PC-9 (cell line): ENCODE data around the gene FAM98C. TPM values are rescaled to one million over a fixed set of nuclear protein-coding genes. Genes with fewer than 3 reads are reported as not detected.

ENCODE experiments used
- BruUV-seq: library from RNA; stranded (reverse); fragments of 400-500 nt; replicated peaks from 2 replicates; lab custom pipeline; 2021; lab: Mats Ljungman, UMichigan
- CTCF ChIA-PET: fragments of 300-600 bp; sonication (Branson Sonifier 250); formaldehyde crosslinking; loops from one replicate; lab custom pipeline; 2022; ENCODE audit warnings: antibody characterized with exemption; lab: Charles Lee
- POLR2A ChIA-PET: fragments of 300-600 bp; sonication (Branson Sonifier 250); formaldehyde crosslinking; loops from one replicate; lab custom pipeline; 2022; ENCODE audit warnings: antibody characterized with exemption; ENCODE audit not compliant: unreplicated experiment; lab: Charles Lee
- DNase-seq, 2 experiments: peaks; one replicate each; pipeline versions ENCODE4 v3.0.0 to v3.0.0-alpha.2; 2015 to 2022; ENCODE audit warnings: mixed read lengths in 1 of 2
- H2AFZ ChIP-seq: fragments of 200-600 bp; sonication (generic); 2 replicates; pipeline ENCODE4 v1.8.1; 2017; ENCODE audit warnings: antibody characterized with exemption
- H3F3A ChIP-seq: fragments of 200-600 bp; sonication (generic); 2 replicates; pipeline ENCODE4 v1.8.1; 2017; ENCODE audit warnings: antibody characterized with exemption, mild to moderate bottlenecking, low read depth; ENCODE audit not compliant: insufficient read depth
- H3K27ac ChIP-seq: fragments of 200-600 bp; sonication (generic); 2 replicates; pipeline ENCODE4 v1.6.1; 2016; ENCODE audit warnings: mixed run types
- H3K27me3 ChIP-seq: fragments of 200-600 bp; sonication (generic); 2 replicates; pipeline ENCODE4 v1.6.1; 2016; ENCODE audit warnings: low read depth, mixed run types; ENCODE audit not compliant: insufficient read depth
- H3K36me3 ChIP-seq: fragments of 200-600 bp; sonication (generic); 2 replicates; pipeline ENCODE4 v1.6.1; 2016; ENCODE audit warnings: low read depth, mixed run types
- H3K4me1 ChIP-seq: fragments of 200-600 bp; sonication (generic); replicated peaks from 2 replicates; pipeline ENCODE4 v1.6.1; 2016; ENCODE audit warnings: mixed run types; ENCODE audit not compliant: insufficient read depth
- H3K4me2 ChIP-seq: fragments of 200-600 bp; sonication (generic); 2 replicates; pipeline ENCODE4 v1.6.1; 2017; ENCODE audit warnings: mixed run types
- H3K4me3 ChIP-seq: fragments of 200-600 bp; sonication (generic); 2 replicates; pipeline ENCODE4 v1.6.1; 2016; ENCODE audit warnings: mixed run types
- H3K79me2 ChIP-seq: fragments of 200-600 bp; sonication (generic); 2 replicates; pipeline ENCODE4 v1.6.1; 2017; ENCODE audit warnings: low read depth, mixed run types
- H3K9me2 ChIP-seq: fragments of 200-600 bp; sonication (generic); 2 replicates; pipeline ENCODE4 v1.8.1; 2017; ENCODE audit warnings: mild to moderate bottlenecking; ENCODE audit not compliant: insufficient read depth
- H3K9me3 ChIP-seq: fragments of 200-600 bp; sonication (generic); 2 replicates; pipeline ENCODE4 v1.8.1; 2016; ENCODE audit warnings: low read depth; ENCODE audit not compliant: insufficient read depth
- H4K20me1 ChIP-seq: fragments of 200-600 bp; sonication (generic); 2 replicates; pipeline ENCODE4 v1.8.1; 2017; ENCODE audit not compliant: insufficient read depth
- CTCF ChIP-seq: fragments of 200-600 bp; sonication (generic); conservative IDR thresholded peaks from 2 replicates; pipeline ENCODE4 v1.6.1; 2017; ENCODE audit warnings: mixed run types, antibody characterized with exemption, mild to moderate bottlenecking, moderate library complexity
- EZH2 ChIP-seq: fragments of 200-600 bp; sonication (generic); IDR thresholded peaks from 2 replicates; pipeline ENCODE4 v1.8.0; 2017; ENCODE audit warnings: antibody characterized with exemption, low read depth
- intact Hi-C: fragments of 100-400 bp; cut with micrococcal nuclease; formaldehyde crosslinking; loops from one replicate; pipeline ENCODE4 v1.10.0; 2022; ENCODE audit not compliant: unreplicated experiment
- total RNA-seq: library from RNA; stranded (reverse); gene quantifications from 2 replicates; pipeline ENCODE4 v1.2.3, GENCODE V29; 2021

Gene FAM98C
- total RNA-seq, 1 experiment from 2014 or later = 15.8 TPM

- no peaks in the 10 kb centered on the region for H3K9me2 ChIP-seq
- BruUV-seq = no TSS peak
- H3K9me3 ChIP-seq = no peaks in the 10 kb centered on the region
- peaks cover 43% of the 10 kb centered on the region for H3K27me3 ChIP-seq
- H3K27ac ChIP-seq = no peak overlapping the region
- no peaks in the 10 kb centered on the region for H3F3A ChIP-seq
- intact Hi-C loops = no loop called here
- H3K79me2 ChIP-seq = no peaks in the 10 kb centered on the region
- no peaks in the 10 kb centered on the region for H3K36me3 ChIP-seq
- ChIA-PET POLR2A (no interaction called here), CTCF (no interaction called here)
- no peaks in the 10 kb centered on the region for H4K20me1 ChIP-seq
- H2AFZ ChIP-seq = no peak overlapping the region
- no peak for DNase-seq
- H3K4me1 ChIP-seq = no peaks in the 10 kb centered on the region
- TF ChIP-seq EZH2 (no peak), CTCF (no peak)
- no peak overlapping the region for H3K4me2 ChIP-seq
- H3K4me3 ChIP-seq = no peak overlapping the region
Observed at GRCh38 chr19:38448225-38448624, 45.3 kb downstream of the FAM98C start.

DNA sequence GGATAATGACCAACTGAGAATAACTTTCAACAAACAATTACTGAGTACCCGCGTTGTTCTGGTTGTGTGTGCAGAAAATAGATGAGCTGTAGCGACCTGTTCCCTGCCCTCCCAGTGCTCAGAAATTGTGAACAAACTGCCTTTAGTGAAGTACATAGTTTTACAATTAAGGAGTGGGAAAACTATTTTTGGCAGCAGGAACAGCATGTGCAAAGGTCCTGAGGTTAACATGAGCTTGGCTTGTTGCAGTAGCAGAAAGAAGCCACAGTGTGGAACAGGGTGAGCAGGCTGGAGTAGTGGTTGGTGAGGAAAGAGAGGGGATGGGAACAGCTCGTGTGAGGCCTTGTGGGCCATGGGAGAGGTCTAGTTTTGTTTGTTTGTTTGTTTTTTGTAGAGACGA is 46.6 kb downstream of the FAM98C start:
- CTCF ChIA-PET = interaction anchor here (0.6 kb wide), 1 partner anchor 95 kb away, joined by 3 read pairs; no protein-coding TSS in a partner anchor
- no peak for TF ChIP-seq CTCF
- no peak for TF ChIP-seq EZH2
- no peaks in the 10 kb centered on the region for H3K9me2 ChIP-seq
- no peaks in the 10 kb centered on the region for H3F3A ChIP-seq
- no peak overlapping the region for H2AFZ ChIP-seq
- no TSS peak for BruUV-seq
- H3K27me3 ChIP-seq = peaks cover 30% of the 10 kb centered on the region
- intact Hi-C loops = no loop called here
- H3K36me3 ChIP-seq = no peaks in the 10 kb centered on the region
- H4K20me1 ChIP-seq = no peaks in the 10 kb centered on the region
- POLR2A ChIA-PET = no interaction called here
- no peak overlapping the region for H3K4me3 ChIP-seq
- H3K9me3 ChIP-seq = no peaks in the 10 kb centered on the region
- no peak overlapping the region for H3K27ac ChIP-seq
- H3K79me2 ChIP-seq = no peaks in the 10 kb centered on the region
- H3K4me2 ChIP-seq = no peak overlapping the region
- no peaks in the 10 kb centered on the region for H3K4me1 ChIP-seq
- no peak for DNase-seq

GRCh38 chr19:38451036-38451435 is 48.1 kb downstream of the FAM98C start:
- no peak for DNase-seq

More at GRCh38 chr19:38451036-38451435, 48.1 kb downstream of the FAM98C start:
- H3K4me2 ChIP-seq = no peak overlapping the region
- H3K36me3 ChIP-seq = no peaks in the 10 kb centered on the region
- TF ChIP-seq EZH2 = no peak
- TF ChIP-seq CTCF = no peak
- CTCF ChIA-PET = interaction anchor here (0.6 kb wide), 1 partner anchor 839 kb away, joined by 4 read pairs; no protein-coding TSS in a partner anchor
- H3K9me2 ChIP-seq = no peaks in the 10 kb centered on the region
- H3K27me3 ChIP-seq = peaks cover 36% of the 10 kb centered on the region
- no peak overlapping the region for H2AFZ ChIP-seq
- H3K27ac ChIP-seq = no peak overlapping the region
- BruUV-seq = no TSS peak
- no peaks in the 10 kb centered on the region for H3K4me1 ChIP-seq
- no peaks in the 10 kb centered on the region for H3K9me3 ChIP-seq
- H3K79me2 ChIP-seq = no peaks in the 10 kb centered on the region
- intact Hi-C loops = no loop called here
- no peaks in the 10 kb centered on the region for H3F3A ChIP-seq
- POLR2A ChIA-PET = no interaction called here
- no peaks in the 10 kb centered on the region for H4K20me1 ChIP-seq
- H3K4me3 ChIP-seq = no peak overlapping the region
